Measurements from ENCODE around the gene TRIP4. TPM values are rescaled to one million over a fixed set of nuclear protein-coding genes. Genes with fewer than 3 reads are reported as not detected.

The TRIP4 gene
- total and polyA plus RNA-seq, 2 of the 8 experiments (the other 6 are each of a cell fraction or from before 2014, with no cell fraction given), result 6.2 to 18.9 TPM

DNA sequence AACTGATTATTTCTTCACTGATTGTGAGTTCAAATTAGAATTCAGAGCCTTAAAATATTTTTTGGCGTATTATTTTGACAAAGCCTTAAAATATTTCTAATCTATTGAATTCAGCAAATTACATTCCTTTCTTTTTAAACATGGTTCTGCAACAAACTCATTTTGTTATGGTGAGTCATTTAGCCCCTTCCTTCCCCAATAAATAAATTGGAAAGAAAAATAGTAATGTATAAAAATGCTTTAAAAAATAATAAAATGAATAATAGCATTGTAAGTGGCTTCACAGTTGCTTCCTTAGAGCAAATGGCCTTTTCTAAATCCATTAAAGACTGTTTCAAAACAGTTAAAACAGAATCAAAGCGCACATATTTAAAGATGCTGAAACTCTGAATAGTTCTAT lies 43.8 kb upstream of the TRIP4 start:
- FAIRE-seq, result no peak
- TF ChIP-seq ASH2L (IDR thresholded peaks at IDR 0.05; ENCODE audit: low read length), result no peak
- TF ChIP-seq POLR2A (IDR thresholded peaks at IDR 0.05; ENCODE audit: control extremely low read depth in 1 of 2, low read depth in 2 of 2, low read length in 2 of 2), result no peak
- no peak for TF ChIP-seq SIRT6 (IDR thresholded peaks at IDR 0.05; ENCODE audit: low read length)
- no peak for TF ChIP-seq CHD1 (IDR thresholded peaks at IDR 0.05; ENCODE audit: low read depth, low read length)
- TF ChIP-seq TAF1 (IDR thresholded peaks at IDR 0.05; ENCODE audit: low read depth, low read length), result no peak

More for the DNA sequence above, 43.8 kb upstream of the TRIP4 start:
- 90% methylated on average over 2 of the region's 2 CpGs; no CpG with 5 or more reads in 1 of the 2 experiments for WGBS, 2 experiments (ENCODE audit: extremely low coverage in 1 of 2, insufficient coverage in 1 of 2, insufficient read length in 1 of 2, insufficient replicate concordance in 2 of 2, low coverage in 1 of 2, low lambda C conversion rate in 2 of 2, missing lambda C conversion rate in 1 of 2)
- Histone ChIP-seq H3K56ac (replicated peaks; ENCODE audit: insufficient read length, low read depth, low read length) (no peak overlapping the region), H3K79me1 (ENCODE audit: low read depth, low read length) (no peaks in the 10 kb centered on the region), H3K23ac (ENCODE audit: insufficient read length) (no peak overlapping the region), H3K4me2 (ENCODE audit: insufficient read depth in 1 of 2, low read depth in 2 of 2, low read length in 2 of 2) (no peak overlapping the region), H3K27ac (ENCODE audit: low read depth, low read length) (no peak overlapping the region), H4K20me1 (replicated peaks in 1 of 2; ENCODE audit: control insufficient read depth in 1 of 2, insufficient read depth in 2 of 2, low read length in 2 of 2) (no peaks in the 10 kb centered on the region), H3K27me3 (replicated peaks in 1 of 4; ENCODE audit: control insufficient read depth in 3 of 4, extremely low read depth in 1 of 4, insufficient read depth in 3 of 4, low read length in 3 of 4) (no peaks in the 10 kb centered on the region), H2BK12ac (ENCODE audit: low read depth, low read length) (no peak overlapping the region), H4K91ac (replicated peaks; ENCODE audit: insufficient read length, low read length) (no peak overlapping the region), H2BK15ac (ENCODE audit: low read length) (no peak overlapping the region), H4K5ac (ENCODE audit: insufficient read length, low read depth, low read length) (no peak overlapping the region), H4K8ac (ENCODE audit: extremely low read depth, insufficient read depth, low read length) (no peak overlapping the region), H2AK5ac (ENCODE audit: low read depth, low read length) (no peak overlapping the region), H2BK120ac (replicated peaks; ENCODE audit: low read depth, low read length) (no peak overlapping the region), H3K4me1 (replicated peaks in 1 of 4; ENCODE audit: control insufficient read depth in 3 of 4, insufficient read depth in 4 of 4, low read length in 3 of 4) (peaks cover 0 to 4% (median 0%) of the 10 kb centered on the region in 4 experiments; a peak in 2 of 7 replicates), H3K4me3 (ENCODE audit: extremely low read depth in 1 of 4, insufficient read depth in 2 of 4, low read depth in 3 of 4, low read length in 4 of 4) (no peak overlapping the region), H3K79me2 (ENCODE audit: control insufficient read depth in 1 of 2, insufficient read depth in 2 of 2, low read length in 2 of 2) (peaks cover 0 to 31% of the 10 kb centered on the region in 2 experiments; a peak in 2 of 4 replicates), H3K14ac (ENCODE audit: insufficient read length) (no peak overlapping the region), H2BK20ac (ENCODE audit: low read length) (no peak overlapping the region), H2AFZ (ENCODE audit: low read length) (no peak overlapping the region), H3K9me3 (ENCODE audit: insufficient read depth in 2 of 2, low read depth in 1 of 2, low read length in 1 of 2) (no peaks in the 10 kb centered on the region), H3K4ac (replicated peaks; ENCODE audit: insufficient read length, low read depth, low read length) (no peak overlapping the region), H3K23me2 (ENCODE audit: low read depth, low read length) (no peaks in the 10 kb centered on the region), H2BK5ac (ENCODE audit: low read depth, low read length) (no peak overlapping the region), H3K9ac (replicated peaks in 1 of 4; ENCODE audit: extremely low read depth in 1 of 4, low read depth in 3 of 4, low read length in 3 of 4) (no peak overlapping the region), H3K18ac (ENCODE audit: extremely low read depth, low read length) (no peak overlapping the region), H3K36me3 (ENCODE audit: control insufficient read depth in 2 of 4, insufficient read depth in 4 of 4, low read length in 3 of 4) (no peaks in the 10 kb centered on the region; a peak in 1 of 8 replicates)
- DNase-seq (ENCODE audit: low read depth in 1 of 2, low spot score in 2 of 2), result no peak
- ChIA-PET POLR2A (ENCODE audit: partially characterized antibody) (no interaction called here), CTCF (ENCODE audit: partially characterized antibody) (no interaction called here)
